Colonic mucosa (tissue), 4 donors: ENCODE data around the gene CBY1. TPM values are rescaled to one million over a fixed set of nuclear protein-coding genes. Genes with fewer than 3 reads are reported as not detected.

Source experiments
- DNase-seq: peaks from one replicate; pipeline ENCODE4 v3.0.0-alpha.2; 2020
- H3K27ac ChIP-seq: fragments of 200-600 bp; one replicate; pipeline ENCODE4 v1.8.0; 2021
- H3K27me3 ChIP-seq: fragments of 200-600 bp; one replicate; pipeline ENCODE4 v1.8.0; 2021
- H3K36me3 ChIP-seq: fragments of 200-600 bp; one replicate; pipeline ENCODE4 v1.8.0; 2021
- H3K4me1 ChIP-seq: fragments of 200-600 bp; one replicate; pipeline ENCODE4 v1.8.0; 2021; ENCODE audit warnings: mild to moderate bottlenecking
- H3K4me3 ChIP-seq: fragments of 200-600 bp; one replicate; pipeline ENCODE4 v1.8.0; 2021
- H3K9ac ChIP-seq, 2 donors: one replicate each; pipeline ENCODE4 v1.7.0; 2013; ENCODE audit warnings: control low read depth in 2 of 2, low read depth in 2 of 2, low read length in 2 of 2
- H3K9me3 ChIP-seq: fragments of 200-600 bp; one replicate; pipeline ENCODE4 v1.8.0; 2021
- CTCF ChIP-seq: fragments of 200-600 bp; IDR thresholded peaks from one replicate; pipeline ENCODE4 v1.8.0; 2022; ENCODE audit warnings: antibody characterized with exemption, mild to moderate bottlenecking
- intact Hi-C: fragments of 100-400 bp; cut with DNase I; formaldehyde crosslinking; loops from one replicate; pipeline ENCODE4 v1.14.1; 2022
- total RNA-seq, 2 donors: library from RNA; stranded (reverse); fragmentation: NEBNext Ultra II Directional in 1 of 2; extraction: Animal tissue kit (Norgen Biotek cat#: 25700) in 1 of 2; gene quantifications; one replicate each; pipeline ENCODE4 v1.2.1, GENCODE V29; 2021
- donor health status: healthy.
- donor health status: DM: no; HTN: no; CAD: no.
- donor health status: DM: no; HTN: no; CAD: no.

Gene CBY1
- total RNA-seq, 2 donors from 2014 or later = 27.4 to 38.1 TPM

GRCh38 chr22:38720350-38720749, 63.9 kb downstream of the CBY1 start:
- intact Hi-C loops = no loop called here
- Histone ChIP-seq H3K9ac (no peak overlapping the region), H3K27ac (no peak overlapping the region), H3K4me3 (no peak overlapping the region), H3K9me3 (no peaks in the 10 kb centered on the region), H3K4me1 (no peaks in the 10 kb centered on the region), H3K36me3 (peaks cover 48% of the 10 kb centered on the region), H3K27me3 (no peaks in the 10 kb centered on the region)
- no peak for DNase-seq
- no peak for TF ChIP-seq CTCF

- no peaks in the 10 kb centered on the region for H3K27me3 ChIP-seq
- DNase-seq = no peak
- no peak overlapping the region for H3K27ac ChIP-seq
- TF ChIP-seq CTCF = no peak
- H3K9ac ChIP-seq = no peak overlapping the region
- H3K9me3 ChIP-seq = no peaks in the 10 kb centered on the region
- H3K4me3 ChIP-seq = no peak overlapping the region
- no peaks in the 10 kb centered on the region for H3K4me1 ChIP-seq
- intact Hi-C loops = no loop called here
- H3K36me3 ChIP-seq = peaks cover 49% of the 10 kb centered on the region
Observed at GRCh38 chr22:38721551-38721950, 65.1 kb downstream of the CBY1 start.

Other genes starting within 250 kb of the CBY1 start
- not detected for gene KCNJ4, start 201.4 kb upstream of the CBY1 start, total RNA-seq
- gene KDELR3, start 188.5 kb upstream of the CBY1 start, total RNA-seq = 10 to 100 TPM; 26.7 to 29.1 TPM
- 100 to 1,000 TPM; 333 to 359 TPM for gene DDX17, start 150.3 kb upstream of the CBY1 start, total RNA-seq
- gene DMC1, start 86.5 kb upstream of the CBY1 start, total RNA-seq = 1 to 10 TPM; 2.0 to 3.0 TPM
- 1 to 10 TPM in 1 of 2 donors, under 1 TPM in 1; 0.21 to 2.0 TPM for gene FAM227A, start 246 bp upstream of the CBY1 start, total RNA-seq
- gene TOMM22, start 25.3 kb downstream of the CBY1 start, total RNA-seq = 100 to 1,000 TPM in 1 of 2 donors, 10 to 100 TPM in 1; 97.1 to 149 TPM
- gene JOSD1, start 44.3 kb downstream of the CBY1 start, total RNA-seq = 100 to 1,000 TPM in 1 of 2 donors, 10 to 100 TPM in 1; 52.4 to 108 TPM
- 10 to 100 TPM; 64.6 to 65.6 TPM for gene GTPBP1, start 49.3 kb downstream of the CBY1 start, total RNA-seq
- 100 to 1,000 TPM; 106 to 123 TPM for gene SUN2, start 99.4 kb downstream of the CBY1 start, total RNA-seq
- 10 to 100 TPM; 15.8 to 17.8 TPM for gene DNAL4, start 137.5 kb downstream of the CBY1 start, total RNA-seq
- 1 to 10 TPM in 1 of 2 donors, under 1 TPM in 1; 0.82 to 2.0 TPM for gene NPTXR, start 187.4 kb downstream of the CBY1 start, total RNA-seq
- 10 to 100 TPM in 1 of 2 donors, 1 to 10 TPM in 1; 9.2 to 14.5 TPM for gene CBX6, start 215.6 kb downstream of the CBY1 start, total RNA-seq